ENCODE data around the gene PKM. TPM values are rescaled to one million over a fixed set of nuclear protein-coding genes. Genes with fewer than 3 reads are reported as not detected.

Gene PKM
- total and polyA plus RNA-seq, 4 donors, result 12.9 to 61.2 (median 29.7) TPM

GRCh38 chr15:72202801-72203506, 28.0 kb downstream of the PKM start:
- Histone ChIP-seq H3K9ac (ENCODE audit: low read depth in 1 of 2, low read length in 2 of 2) (no peak overlapping the region), H3K27ac (ENCODE audit: low read depth in 1 of 2, low read length in 2 of 2) (no peak overlapping the region), H3K4me1 (ENCODE audit: control insufficient read depth in 4 of 4, insufficient read depth in 4 of 4, low read length in 3 of 4) (peaks cover 0 to 4% (median 0%) of the 10 kb centered on the region in 4 donors), H3K36me3 (ENCODE audit: control insufficient read depth in 4 of 4, insufficient read depth in 3 of 4, low read depth in 1 of 4, low read length in 3 of 4) (peaks cover 0 to 22% (median 8%) of the 10 kb centered on the region in 4 donors), H3K27me3 (ENCODE audit: control insufficient read depth in 4 of 4, insufficient read depth in 4 of 4, low read length in 3 of 4) (peaks cover 0 to 3% (median 0%) of the 10 kb centered on the region in 4 donors), H3K4me3 (ENCODE audit: low read depth in 1 of 3, low read length in 3 of 3) (no peak overlapping the region), H3K9me3 (ENCODE audit: control insufficient read depth in 4 of 4, low read length in 3 of 4) (no peaks in the 10 kb centered on the region)
- DNase-seq (ENCODE audit: low spot score), result no peak
- TF ChIP-seq SP1 (IDR thresholded peaks at IDR 0.05), result no peak
- no peak for TF ChIP-seq TAF1 (conservative IDR thresholded peaks at IDR 0.05)
- no peak for TF ChIP-seq MAX (IDR thresholded peaks at IDR 0.05)
- no peak for TF ChIP-seq FOXA2 (IDR thresholded peaks at IDR 0.05)
- TF ChIP-seq NR2F2 (IDR thresholded peaks at IDR 0.05), result no peak
- TF ChIP-seq JUND (IDR thresholded peaks at IDR 0.05), result no peak
- TF ChIP-seq REST (IDR thresholded peaks at IDR 0.05), result no peak
- TF ChIP-seq RXRA (IDR thresholded peaks at IDR 0.05), result no peak
- no peak for TF ChIP-seq HNF4G (IDR thresholded peaks at IDR 0.05)
- TF ChIP-seq, protein P1, sequence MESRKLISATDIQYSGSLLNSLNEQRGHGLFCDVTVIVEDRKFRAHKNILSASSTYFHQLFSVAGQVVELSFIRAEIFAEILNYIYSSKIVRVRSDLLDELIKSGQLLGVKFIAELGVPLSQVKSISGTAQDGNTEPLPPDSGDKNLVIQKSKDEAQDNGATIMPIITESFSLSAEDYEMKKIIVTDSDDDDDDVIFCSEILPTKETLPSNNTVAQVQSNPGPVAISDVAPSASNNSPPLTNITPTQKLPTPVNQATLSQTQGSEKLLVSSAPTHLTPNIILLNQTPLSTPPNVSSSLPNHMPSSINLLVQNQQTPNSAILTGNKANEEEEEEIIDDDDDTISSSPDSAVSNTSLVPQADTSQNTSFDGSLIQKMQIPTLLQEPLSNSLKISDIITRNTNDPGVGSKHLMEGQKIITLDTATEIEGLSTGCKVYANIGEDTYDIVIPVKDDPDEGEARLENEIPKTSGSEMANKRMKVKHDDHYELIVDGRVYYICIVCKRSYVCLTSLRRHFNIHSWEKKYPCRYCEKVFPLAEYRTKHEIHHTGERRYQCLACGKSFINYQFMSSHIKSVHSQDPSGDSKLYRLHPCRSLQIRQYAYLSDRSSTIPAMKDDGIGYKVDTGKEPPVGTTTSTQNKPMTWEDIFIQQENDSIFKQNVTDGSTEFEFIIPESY (IDR thresholded peaks at IDR 0.05), result no peak
- TF ChIP-seq HNF4A (conservative IDR thresholded peaks at IDR 0.05), result no peak
- WGBS, result 93% methylated on average over 8 of the region's 8 CpGs

- DNase-seq (ENCODE audit: low spot score), result no peak
- Histone ChIP-seq H3K9me3 (ENCODE audit: control insufficient read depth in 4 of 4, low read length in 3 of 4) (no peaks in the 10 kb centered on the region), H3K27ac (ENCODE audit: low read depth in 1 of 2, low read length in 2 of 2) (no peak overlapping the region), H3K4me3 (ENCODE audit: low read depth in 1 of 3, low read length in 3 of 3) (no peak overlapping the region), H3K4me1 (ENCODE audit: control insufficient read depth in 4 of 4, insufficient read depth in 4 of 4, low read length in 3 of 4) (peaks cover 0 to 6% (median under 1%) of the 10 kb centered on the region in 4 donors), H3K9ac (ENCODE audit: low read depth in 1 of 2, low read length in 2 of 2) (no peak overlapping the region), H3K36me3 (ENCODE audit: control insufficient read depth in 4 of 4, insufficient read depth in 3 of 4, low read depth in 1 of 4, low read length in 3 of 4) (peaks cover 0 to 18% (median 8%) of the 10 kb centered on the region in 4 donors), H3K27me3 (ENCODE audit: control insufficient read depth in 4 of 4, insufficient read depth in 4 of 4, low read length in 3 of 4) (peaks cover 0 to 3% (median 0%) of the 10 kb centered on the region in 4 donors)
- WGBS, result 97% methylated on average over 13 of the region's 13 CpGs
- TF ChIP-seq TAF1 (conservative IDR thresholded peaks at IDR 0.05) (no peak), FOXA1 (IDR thresholded peaks at IDR 0.05) (no peak), RXRA (IDR thresholded peaks at IDR 0.05) (no peak), SP1 (IDR thresholded peaks at IDR 0.05) (no peak), EGR1 (IDR thresholded peaks at IDR 0.05; ENCODE audit: low read depth in 2 of 2) (no peak), JUND (IDR thresholded peaks at IDR 0.05) (no peak), HNF4A (conservative IDR thresholded peaks at IDR 0.05) (no peak), MAX (IDR thresholded peaks at IDR 0.05) (no peak), GABPA (IDR thresholded peaks at IDR 0.05 in 1 of 2, conservative IDR thresholded peaks at IDR 0.05 in 1 of 2) (no peak), YY1 (IDR thresholded peaks at IDR 0.05) (no peak), RAD21 (IDR thresholded peaks at IDR 0.05) (no peak), HNF4G (IDR thresholded peaks at IDR 0.05) (no peak), REST (IDR thresholded peaks at IDR 0.05) (no peak)
- TF ChIP-seq, protein P2, sequence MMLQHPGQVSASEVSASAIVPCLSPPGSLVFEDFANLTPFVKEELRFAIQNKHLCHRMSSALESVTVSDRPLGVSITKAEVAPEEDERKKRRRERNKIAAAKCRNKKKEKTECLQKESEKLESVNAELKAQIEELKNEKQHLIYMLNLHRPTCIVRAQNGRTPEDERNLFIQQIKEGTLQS (IDR thresholded peaks at IDR 0.05), result no peak
- TF ChIP-seq, protein P1 (IDR thresholded peaks at IDR 0.05), result no peak
Observed at GRCh38 chr15:72202302-72202701, 28.7 kb downstream of the PKM start.
